NCI-H82 treated with DMSO at 0.1 percent for 48 hours (cell line): ENCODE results near the gene NEGR1.
A peak's percentile ranks its signal among the peaks of the same experiment; 100 is the strongest.
"Not testable (repeated sequence)": the region's sequence is repeated elsewhere in the genome, so short reads cannot be mapped to it uniquely, and the experiment has no call there.

Source experiments
- DNase-seq: peaks from one replicate; lab custom pipeline; 2025; ENCODE audit not compliant: unreplicated experiment; lab: John Stamatoyannopoulos, UW

Gene NEGR1

GRCh38 chr1:71956613-71957285, 325.6 kb downstream of the NEGR1 start:
- DNase-seq, result no peak

- no peak for DNase-seq
These were observed 331.8 kb downstream of the NEGR1 start for GRCh38 chr1:71950579-71950978.

GRCh38 chr1:71949681-71950080, 332.7 kb downstream of the NEGR1 start:
- no peak for DNase-seq

GRCh38 chr1:71948561-71948960, 333.8 kb downstream of the NEGR1 start:
- DNase-seq, result no peak

- no peak for DNase-seq
These were observed 338.3 kb downstream of the NEGR1 start for GRCh38 chr1:71944006-71944405.

- no peak for DNase-seq
These were observed 342.1 kb downstream of the NEGR1 start for GRCh38 chr1:71940261-71940660.

GRCh38 chr1:71930511-71930910, 351.8 kb downstream of the NEGR1 start:
- DNase-seq, result no peak

GRCh38 chr1:71921935-71922559, 360.3 kb downstream of the NEGR1 start:
- no peak for DNase-seq

GRCh38 chr1:71921204-71921603, 361.1 kb downstream of the NEGR1 start:
- DNase-seq, result no peak

- no peak for DNase-seq
These were observed 361.8 kb downstream of the NEGR1 start for GRCh38 chr1:71920556-71920955.

- DNase-seq, result peak; percentile 51
These were observed 362.4 kb downstream of the NEGR1 start for GRCh38 chr1:71919811-71920509.

GRCh38 chr1:71918630-71919029, 363.7 kb downstream of the NEGR1 start:
- no peak for DNase-seq

GRCh38 chr1:71916894-71917293, 365.4 kb downstream of the NEGR1 start:
- DNase-seq, result no peak

GRCh38 chr1:71914626-71915025, 367.7 kb downstream of the NEGR1 start:
- DNase-seq, result no peak

- DNase-seq, result no peak
These were observed 373.4 kb downstream of the NEGR1 start for GRCh38 chr1:71908871-71909390.

- no peak for DNase-seq
These were observed 374.0 kb downstream of the NEGR1 start for GRCh38 chr1:71908303-71908702.

- no peak for DNase-seq
These were observed 382.5 kb downstream of the NEGR1 start for GRCh38 chr1:71899881-71900280.

GRCh38 chr1:71888166-71888565, 394.2 kb downstream of the NEGR1 start:
- not testable (repeated sequence) for DNase-seq

GRCh38 chr1:71885171-71885570, 397.2 kb downstream of the NEGR1 start:
- no peak for DNase-seq

- DNase-seq, result no peak
These were observed 399.7 kb downstream of the NEGR1 start for GRCh38 chr1:71882637-71883036.

- no peak for DNase-seq
These were observed 400.1 kb downstream of the NEGR1 start for GRCh38 chr1:71882226-71882625.

GRCh38 chr1:71881611-71882010, 400.7 kb downstream of the NEGR1 start:
- DNase-seq, result no peak
